ENCODE measurements around the gene ALDH1A1. TPM values are rescaled to one million over a fixed set of nuclear protein-coding genes. Genes with fewer than 3 reads are reported as not detected.

ALDH1A1 gene
- total RNA-seq, 1 donor from 2014 or later: 212 TPM

DNA sequence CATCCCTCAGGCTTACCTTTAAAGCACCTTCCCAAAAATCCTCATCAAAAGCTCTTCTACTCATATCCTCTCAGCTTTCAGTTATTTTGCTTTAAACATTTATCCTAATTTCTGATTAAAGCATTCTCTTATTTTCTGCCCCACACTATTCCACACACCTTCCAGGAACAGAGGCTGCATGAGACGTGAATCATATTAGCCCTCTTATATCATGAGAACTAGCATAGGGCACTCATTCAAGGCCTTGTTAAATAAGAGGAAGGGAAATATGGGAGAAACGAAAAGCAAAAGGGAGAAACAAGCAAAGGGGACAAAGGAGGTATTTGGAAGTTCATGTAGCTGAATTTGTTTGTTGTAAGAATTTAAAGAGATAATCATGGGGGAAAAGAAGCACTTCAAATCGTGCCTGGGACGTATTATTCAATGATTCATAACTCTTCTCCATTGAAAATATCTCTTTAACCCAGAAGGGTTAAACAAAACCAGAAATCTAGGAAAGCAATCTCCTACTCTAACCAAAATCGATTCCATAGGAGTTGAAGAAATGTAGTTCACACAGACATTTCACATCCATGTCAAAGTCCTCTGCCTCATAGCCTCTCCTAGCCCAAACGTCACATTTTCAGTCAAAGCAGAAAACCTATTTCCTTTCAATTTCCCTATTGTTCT lies 4.1 kb downstream of the ALDH1A1 start:
- peak overlapping the region; percentile 2 for H3K27ac ChIP-seq

GRCh38 chr9:72947984-72948465 lies 4.8 kb downstream of the ALDH1A1 start:
- no peaks in the 10 kb centered on the region for H3K27me3 ChIP-seq
- no peak for DNase-seq
- intact Hi-C loops (cut with DNase I): loop anchor here (5.0 kb wide), 1 partner anchor 74 kb away; no protein-coding TSS in a partner anchor
- TF ChIP-seq, protein P1, sequence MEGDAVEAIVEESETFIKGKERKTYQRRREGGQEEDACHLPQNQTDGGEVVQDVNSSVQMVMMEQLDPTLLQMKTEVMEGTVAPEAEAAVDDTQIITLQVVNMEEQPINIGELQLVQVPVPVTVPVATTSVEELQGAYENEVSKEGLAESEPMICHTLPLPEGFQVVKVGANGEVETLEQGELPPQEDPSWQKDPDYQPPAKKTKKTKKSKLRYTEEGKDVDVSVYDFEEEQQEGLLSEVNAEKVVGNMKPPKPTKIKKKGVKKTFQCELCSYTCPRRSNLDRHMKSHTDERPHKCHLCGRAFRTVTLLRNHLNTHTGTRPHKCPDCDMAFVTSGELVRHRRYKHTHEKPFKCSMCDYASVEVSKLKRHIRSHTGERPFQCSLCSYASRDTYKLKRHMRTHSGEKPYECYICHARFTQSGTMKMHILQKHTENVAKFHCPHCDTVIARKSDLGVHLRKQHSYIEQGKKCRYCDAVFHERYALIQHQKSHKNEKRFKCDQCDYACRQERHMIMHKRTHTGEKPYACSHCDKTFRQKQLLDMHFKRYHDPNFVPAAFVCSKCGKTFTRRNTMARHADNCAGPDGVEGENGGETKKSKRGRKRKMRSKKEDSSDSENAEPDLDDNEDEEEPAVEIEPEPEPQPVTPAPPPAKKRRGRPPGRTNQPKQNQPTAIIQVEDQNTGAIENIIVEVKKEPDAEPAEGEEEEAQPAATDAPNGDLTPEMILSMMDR (IDR thresholded peaks at IDR 0.05): no peak
- H3K4me1 ChIP-seq: peaks cover 32% of the 10 kb centered on the region
- H3K9me3 ChIP-seq: no peaks in the 10 kb centered on the region
- no peak overlapping the region for H3K4me3 ChIP-seq
- ATAC-seq: peak; percentile 56
- H3K36me3 ChIP-seq: no peaks in the 10 kb centered on the region
- peak overlapping the region; percentile 2 for H3K27ac ChIP-seq

More for the DNA sequence above, 4.1 kb downstream of the ALDH1A1 start:
- peak overlapping the region; percentile 49 for H3K4me3 ChIP-seq
- intact Hi-C loops (cut with DNase I): loop anchor here (5.0 kb wide), 1 partner anchor 74 kb away; no protein-coding TSS in a partner anchor
- H3K4me1 ChIP-seq: peaks cover 33% of the 10 kb centered on the region
- no peaks in the 10 kb centered on the region for H3K36me3 ChIP-seq
- H3K9me3 ChIP-seq: no peaks in the 10 kb centered on the region
- H3K27me3 ChIP-seq: no peaks in the 10 kb centered on the region
- ATAC-seq: no peak
- DNase-seq: no peak
- TF ChIP-seq, protein P1 (IDR thresholded peaks at IDR 0.05): no peak

DNA sequence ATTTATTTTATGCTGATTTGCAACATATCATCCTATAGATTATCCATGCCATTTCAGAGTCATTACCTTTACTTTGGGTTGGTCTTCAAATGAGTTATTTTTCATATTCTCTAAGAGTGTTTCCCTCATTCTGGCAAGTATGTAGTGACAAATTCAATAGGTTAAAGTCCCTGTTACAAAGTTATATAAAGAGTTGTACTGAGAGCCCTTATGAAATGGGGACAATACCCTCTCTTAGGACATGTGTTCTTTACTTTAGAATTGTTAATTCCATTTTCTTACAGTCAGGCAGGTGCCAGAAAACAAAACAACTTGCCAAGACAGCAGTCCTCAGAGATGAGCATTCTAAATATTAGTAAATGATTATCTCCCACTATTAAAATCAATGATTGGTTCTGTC lies 6.0 kb downstream of the ALDH1A1 start:
- H3K27me3 ChIP-seq: no peaks in the 10 kb centered on the region
- ATAC-seq (no peak), DNase-seq (no peak)
- H3K27ac ChIP-seq: no peak overlapping the region
- TF ChIP-seq, protein P1 (IDR thresholded peaks at IDR 0.05): no peak
- H3K4me1 ChIP-seq: peaks cover 32% of the 10 kb centered on the region
- H3K4me3 ChIP-seq: no peak overlapping the region
- no peaks in the 10 kb centered on the region for H3K9me3 ChIP-seq
- no peaks in the 10 kb centered on the region for H3K36me3 ChIP-seq
- intact Hi-C loops (cut with DNase I): loop anchor here (5.0 kb wide), 1 partner anchor 75 kb away; no protein-coding TSS in a partner anchor

DNA sequence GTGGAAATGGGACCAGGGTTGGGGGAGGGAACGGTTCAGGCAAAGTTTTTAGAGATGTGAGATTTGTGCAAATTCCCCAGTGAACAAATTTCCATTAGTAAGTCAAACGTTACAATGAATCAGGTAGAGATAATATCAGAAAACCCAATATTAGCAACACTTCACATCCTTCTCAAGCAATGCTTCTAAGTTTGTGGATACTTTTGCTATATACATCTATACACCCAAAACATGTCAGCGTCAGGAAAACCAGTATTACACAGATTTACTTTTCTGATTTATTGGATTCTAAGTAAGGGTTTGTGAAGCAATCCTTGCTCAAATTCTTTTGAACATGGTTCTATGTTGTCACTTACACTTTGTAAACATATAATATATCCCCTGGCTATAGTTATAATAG lies 6.5 kb downstream of the ALDH1A1 start:
- ATAC-seq (no peak), DNase-seq (no peak)
- Histone ChIP-seq H3K36me3 (no peaks in the 10 kb centered on the region), H3K27me3 (no peaks in the 10 kb centered on the region), H3K4me3 (no peak overlapping the region), H3K4me1 (peaks cover 32% of the 10 kb centered on the region), H3K9me3 (no peaks in the 10 kb centered on the region), H3K27ac (no peak overlapping the region)
- TF ChIP-seq, protein P1 (IDR thresholded peaks at IDR 0.05): no peak
- intact Hi-C loops (cut with DNase I): loop anchor here (5.0 kb wide), 1 partner anchor 76 kb away; no protein-coding TSS in a partner anchor

- Histone ChIP-seq H3K36me3 (no peaks in the 10 kb centered on the region), H3K27ac (no peak overlapping the region), H3K27me3 (no peaks in the 10 kb centered on the region), H3K9me3 (no peaks in the 10 kb centered on the region), H3K4me3 (no peak overlapping the region), H3K4me1 (peaks cover 32% of the 10 kb centered on the region)
- intact Hi-C loops (cut with DNase I): loop anchor here (5.0 kb wide), 1 partner anchor 77 kb away; no protein-coding TSS in a partner anchor
- ATAC-seq: no peak
- TF ChIP-seq, protein P1 (IDR thresholded peaks at IDR 0.05): no peak
- no peak for DNase-seq
Measured at GRCh38 chr9:72945391-72945790, 7.5 kb downstream of the ALDH1A1 start.

All from upper lobe of right lung (tissue), 1 donor.